Measurements from ENCODE around the gene MCC.

The MCC gene

DNA sequence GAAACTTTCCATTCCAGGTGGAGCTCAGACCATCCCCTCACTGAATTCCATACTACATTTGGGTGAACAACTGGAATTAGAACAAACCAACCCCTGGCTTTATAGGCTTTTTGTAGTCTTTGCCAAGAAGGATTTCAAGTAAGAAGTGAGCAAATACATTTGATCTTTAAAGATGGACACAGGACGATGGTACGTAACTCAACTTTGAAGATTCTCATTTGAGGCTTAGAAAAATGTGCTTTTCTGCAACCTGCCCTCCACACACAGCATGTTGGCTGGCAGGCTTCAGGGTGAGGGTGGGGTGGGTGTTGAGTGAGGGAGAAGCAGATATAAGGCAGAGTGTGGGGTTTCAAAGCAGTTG, 335.9 kb downstream of the MCC start:
- Histone ChIP-seq H3K4me3 (replicated peaks; ENCODE audit: insufficient read depth, low read length) (no peak overlapping the region), H3K27me3 (ENCODE audit: insufficient read depth, poor library complexity, severe bottlenecking) (no peaks in the 10 kb centered on the region), H3K27ac (replicated peaks) (no peak overlapping the region)
- TF ChIP-seq SPI1 (IDR thresholded peaks at IDR 0.05; ENCODE audit: borderline replicate concordance, low read depth) (no peak), REST (IDR thresholded peaks at IDR 0.05; ENCODE audit: insufficient replicate concordance, low read depth) (no peak), POLR2AphosphoS5 (IDR thresholded peaks at IDR 0.05; ENCODE audit: low read depth) (no peak), GABPA (IDR thresholded peaks at IDR 0.05; ENCODE audit: low read depth) (no peak), CTCF (IDR thresholded peaks at IDR 0.05; ENCODE audit: insufficient read depth, low read length) (no peak)
- no peak for DNase-seq (ENCODE audit: low read depth in 1 of 2, low spot score in 1 of 2)

DNA sequence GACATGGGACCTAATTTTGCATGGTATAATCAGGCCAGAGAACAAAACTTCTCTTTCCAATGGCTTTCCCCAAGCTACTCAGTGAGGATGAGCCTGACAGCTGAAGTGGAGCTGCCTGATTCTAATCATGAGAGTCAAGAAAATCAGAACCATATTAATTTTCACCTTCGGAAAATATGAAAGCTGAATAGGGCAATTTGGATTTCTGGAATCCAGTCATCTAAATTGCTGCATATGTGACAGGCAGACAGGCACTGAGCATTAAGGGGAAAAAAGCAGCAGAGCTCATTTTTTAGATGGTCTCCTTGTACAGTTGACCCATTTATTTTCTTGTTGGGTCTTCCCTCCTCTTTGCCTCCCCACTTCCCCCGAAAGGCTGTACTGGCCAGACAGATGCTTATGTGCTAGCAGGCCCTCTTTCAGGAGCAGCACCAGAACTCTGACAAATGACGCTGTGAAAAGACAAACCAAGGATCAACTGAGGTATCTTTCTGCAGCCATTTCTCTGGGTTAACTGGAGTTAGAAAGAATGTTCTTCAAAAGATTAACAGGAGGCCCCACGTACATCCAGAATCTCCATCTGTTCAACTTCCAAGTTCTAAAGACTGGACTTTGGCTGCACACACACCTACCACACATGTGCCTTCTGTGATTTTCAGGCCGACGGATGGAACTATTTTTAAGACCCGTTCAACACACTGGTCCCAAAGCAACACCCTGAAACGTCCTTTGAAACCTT, 336.4 kb downstream of the MCC start:
- Histone ChIP-seq H3K4me3 (replicated peaks; ENCODE audit: insufficient read depth, low read length) (no peak overlapping the region), H3K27ac (replicated peaks) (no peak overlapping the region), H3K27me3 (ENCODE audit: insufficient read depth, poor library complexity, severe bottlenecking) (no peaks in the 10 kb centered on the region)
- TF ChIP-seq REST (IDR thresholded peaks at IDR 0.05; ENCODE audit: insufficient replicate concordance, low read depth), result no peak
- DNase-seq (ENCODE audit: low read depth in 1 of 2, low spot score in 1 of 2), result no peak

- TF ChIP-seq GABPA (IDR thresholded peaks at IDR 0.05; ENCODE audit: low read depth) (no peak), SPI1 (IDR thresholded peaks at IDR 0.05; ENCODE audit: borderline replicate concordance, low read depth) (no peak), POLR2AphosphoS5 (IDR thresholded peaks at IDR 0.05; ENCODE audit: low read depth) (no peak), CTCF (IDR thresholded peaks at IDR 0.05; ENCODE audit: insufficient read depth, low read length) (no peak), REST (IDR thresholded peaks at IDR 0.05; ENCODE audit: insufficient replicate concordance, low read depth) (no peak)
- no peak overlapping the region for H3K4me3 ChIP-seq (replicated peaks; ENCODE audit: insufficient read depth, low read length)
- no peaks in the 10 kb centered on the region for H3K27me3 ChIP-seq (ENCODE audit: insufficient read depth, poor library complexity, severe bottlenecking)
- no peak for DNase-seq (ENCODE audit: low read depth in 1 of 2, low spot score in 1 of 2)
- no peak overlapping the region for H3K27ac ChIP-seq (replicated peaks)
Measured at GRCh38 chr5:113150821-113151220, 337.4 kb downstream of the MCC start.
